ENCODE results near the gene PCDHGA2. TPM values are rescaled to one million over a fixed set of nuclear protein-coding genes. Genes with fewer than 3 reads are reported as not detected.

Gene PCDHGA2
- total and polyA plus RNA-seq, 4 donors, result 8.9 to 17.7 (median 12.2) TPM

GRCh38 chr5:141360685-141361084 is 22.1 kb downstream of the PCDHGA2 start:
- no peak for DNase-seq (ENCODE audit: low read depth in 4 of 6, low spot score in 6 of 6)
- Histone ChIP-seq H3K27ac (ENCODE audit: low read depth, low read length) (no peak overlapping the region), H3K36me3 (ENCODE audit: control insufficient read depth, insufficient read depth, low read length) (peaks cover 9% of the 10 kb centered on the region), H3K9me3 (ENCODE audit: control insufficient read depth, insufficient read depth, low read length) (peaks cover 55% of the 10 kb centered on the region), H3K4me1 (ENCODE audit: control insufficient read depth, insufficient read depth, low read length) (peaks cover 5% of the 10 kb centered on the region), H3K27me3 (ENCODE audit: control insufficient read depth, insufficient read depth, low read length) (no peaks in the 10 kb centered on the region), H3K4me3 (ENCODE audit: low read depth, low read length) (no peak overlapping the region)
- 29% methylated on average over 14 of the region's 15 CpGs for WGBS (ENCODE audit: insufficient coverage)

- no peak for DNase-seq (ENCODE audit: low read depth in 4 of 6, low spot score in 6 of 6)
- peaks cover 50% of the 10 kb centered on the region for H3K9me3 ChIP-seq (ENCODE audit: control insufficient read depth, insufficient read depth, low read length)
- peaks cover 3% of the 10 kb centered on the region for H3K36me3 ChIP-seq (ENCODE audit: control insufficient read depth, insufficient read depth, low read length)
- H3K4me1 ChIP-seq (ENCODE audit: control insufficient read depth, insufficient read depth, low read length), result peaks cover 5% of the 10 kb centered on the region
- H3K27ac ChIP-seq (ENCODE audit: low read depth, low read length), result no peak overlapping the region
- no peak overlapping the region for H3K4me3 ChIP-seq (ENCODE audit: low read depth, low read length)
- H3K27me3 ChIP-seq (ENCODE audit: control insufficient read depth, insufficient read depth, low read length), result no peaks in the 10 kb centered on the region
These were observed 24.2 kb downstream of the PCDHGA2 start for GRCh38 chr5:141362719-141363118.

GRCh38 chr5:141363952-141364660 is 25.5 kb downstream of the PCDHGA2 start, which contains the start of gene PCDHGA5:
PCDHGA5 (plus strand) TSS chr5:141364162; CDS start chr5:141364331, 169 bp downstream.
- Histone ChIP-seq H3K9me3 (ENCODE audit: control insufficient read depth, insufficient read depth, low read length) (peaks cover 45% of the 10 kb centered on the region), H3K4me3 (ENCODE audit: low read depth, low read length) (no peak within 1 kb of the TSS), H3K27me3 (ENCODE audit: control insufficient read depth, insufficient read depth, low read length) (no peaks in the 10 kb centered on the region), H3K27ac (ENCODE audit: low read depth, low read length) (no peak within 1 kb of the TSS), H3K4me1 (ENCODE audit: control insufficient read depth, insufficient read depth, low read length) (peaks cover 5% of the 10 kb centered on the region), H3K36me3 (ENCODE audit: control insufficient read depth, insufficient read depth, low read length) (peaks cover 3% of the 10 kb centered on the region)
- peak in 2 of 6 donors; percentile 29 to 37 for DNase-seq (ENCODE audit: low read depth in 4 of 6, low spot score in 6 of 6)
- 10% methylated on average over 28 of the region's 34 CpGs for WGBS (ENCODE audit: insufficient coverage)

GRCh38 chr5:141366016-141366896 is 27.7 kb downstream of the PCDHGA2 start:
- H3K4me1 ChIP-seq (ENCODE audit: control insufficient read depth, insufficient read depth, low read length), result peaks cover 5% of the 10 kb centered on the region
- H3K27ac ChIP-seq (ENCODE audit: low read depth, low read length), result no peak overlapping the region
- H3K4me3 ChIP-seq (ENCODE audit: low read depth, low read length), result no peak overlapping the region
- no peak for DNase-seq (ENCODE audit: low read depth in 4 of 6, low spot score in 6 of 6)
- no peaks in the 10 kb centered on the region for H3K27me3 ChIP-seq (ENCODE audit: control insufficient read depth, insufficient read depth, low read length)
- peaks cover 37% of the 10 kb centered on the region for H3K9me3 ChIP-seq (ENCODE audit: control insufficient read depth, insufficient read depth, low read length)
- WGBS (ENCODE audit: insufficient coverage), result 26% methylated on average over 35 of the region's 46 CpGs
- H3K36me3 ChIP-seq (ENCODE audit: control insufficient read depth, insufficient read depth, low read length), result peaks cover 3% of the 10 kb centered on the region

- peak in 2 of 6 donors; percentile 22 to 29 for DNase-seq (ENCODE audit: low read depth in 4 of 6, low spot score in 6 of 6)
- H3K27ac ChIP-seq (ENCODE audit: low read depth, low read length), result no peak within 1 kb of the TSS
- peaks cover 10% of the 10 kb centered on the region for H3K36me3 ChIP-seq (ENCODE audit: control insufficient read depth, insufficient read depth, low read length)
- H3K4me1 ChIP-seq (ENCODE audit: control insufficient read depth, insufficient read depth, low read length), result peaks cover 12% of the 10 kb centered on the region
- H3K27me3 ChIP-seq (ENCODE audit: control insufficient read depth, insufficient read depth, low read length), result no peaks in the 10 kb centered on the region
- peaks cover 48% of the 10 kb centered on the region for H3K9me3 ChIP-seq (ENCODE audit: control insufficient read depth, insufficient read depth, low read length)
- 18% methylated on average over 30 of the region's 32 CpGs for WGBS (ENCODE audit: insufficient coverage)
- no peak within 1 kb of the TSS for H3K4me3 ChIP-seq (ENCODE audit: low read depth, low read length)
These were observed 31.7 kb downstream of the PCDHGA2 start, which contains the start of gene PCDHGB3 for GRCh38 chr5:141369994-141370848. PCDHGB3 (plus strand) TSS chr5:141370242; CDS start chr5:141370395, 153 bp downstream.

- no peak overlapping the region for H3K4me3 ChIP-seq (ENCODE audit: low read depth, low read length)
- no peaks in the 10 kb centered on the region for H3K27me3 ChIP-seq (ENCODE audit: control insufficient read depth, insufficient read depth, low read length)
- H3K27ac ChIP-seq (ENCODE audit: low read depth, low read length), result no peak overlapping the region
- H3K36me3 ChIP-seq (ENCODE audit: control insufficient read depth, insufficient read depth, low read length), result peaks cover 19% of the 10 kb centered on the region
- DNase-seq (ENCODE audit: low read depth in 4 of 6, low spot score in 6 of 6), result no peak
- WGBS (ENCODE audit: insufficient coverage), result 22% methylated on average over 69 of the region's 69 CpGs
- peaks cover 12% of the 10 kb centered on the region for H3K4me1 ChIP-seq (ENCODE audit: control insufficient read depth, insufficient read depth, low read length)
- H3K9me3 ChIP-seq (ENCODE audit: control insufficient read depth, insufficient read depth, low read length), result peaks cover 51% of the 10 kb centered on the region
These were observed 33.3 kb downstream of the PCDHGA2 start for GRCh38 chr5:141371572-141372475.

- Histone ChIP-seq H3K36me3 (ENCODE audit: control insufficient read depth, insufficient read depth, low read length) (peaks cover 19% of the 10 kb centered on the region), H3K4me1 (ENCODE audit: control insufficient read depth, insufficient read depth, low read length) (peaks cover 12% of the 10 kb centered on the region), H3K27me3 (ENCODE audit: control insufficient read depth, insufficient read depth, low read length) (no peaks in the 10 kb centered on the region), H3K4me3 (ENCODE audit: low read depth, low read length) (peak within 1 kb of the TSS; percentile 20), H3K9me3 (ENCODE audit: control insufficient read depth, insufficient read depth, low read length) (peaks cover 53% of the 10 kb centered on the region), H3K27ac (ENCODE audit: low read depth, low read length) (no peak within 1 kb of the TSS)
- WGBS (ENCODE audit: insufficient coverage), result 10% methylated on average over 27 of the region's 27 CpGs
- DNase-seq (ENCODE audit: low read depth in 4 of 6, low spot score in 6 of 6), result peak in 2 of 6 donors; percentile 51 to 70
These were observed 35.2 kb downstream of the PCDHGA2 start, which contains the start of gene PCDHGA6 for GRCh38 chr5:141373673-141374317. PCDHGA6 (plus strand) TSS chr5:141373891; CDS start chr5:141374084, 193 bp downstream.

- no peak overlapping the region for H3K27ac ChIP-seq (ENCODE audit: low read depth, low read length)
- H3K27me3 ChIP-seq (ENCODE audit: control insufficient read depth, insufficient read depth, low read length), result no peaks in the 10 kb centered on the region
- WGBS (ENCODE audit: insufficient coverage), result 56% methylated on average over 14 of the region's 14 CpGs
- no peak overlapping the region for H3K4me3 ChIP-seq (ENCODE audit: low read depth, low read length)
- peaks cover 19% of the 10 kb centered on the region for H3K36me3 ChIP-seq (ENCODE audit: control insufficient read depth, insufficient read depth, low read length)
- DNase-seq (ENCODE audit: low read depth in 4 of 6, low spot score in 6 of 6), result no peak
- H3K4me1 ChIP-seq (ENCODE audit: control insufficient read depth, insufficient read depth, low read length), result peaks cover 12% of the 10 kb centered on the region
- peaks cover 59% of the 10 kb centered on the region for H3K9me3 ChIP-seq (ENCODE audit: control insufficient read depth, insufficient read depth, low read length)
These were observed 36.1 kb downstream of the PCDHGA2 start for GRCh38 chr5:141374627-141375026.
